Hematopoietic multipotent progenitor cell treated with erythropoietin and hydrocortisone succinate and interleukin-3 and kit ligand, for 6 days (in vitro differentiated cells): ENCODE results near the gene BRD3.
"Not testable (repeated sequence)": the region's sequence is repeated elsewhere in the genome, so short reads cannot be mapped to it uniquely, and the experiment has no call there.

ENCODE experiments used
- DNase-seq: peaks from one replicate; pipeline ENCODE4 v3.0.0-alpha.2; 2015

The BRD3 gene

GRCh38 chr9:134067904-134068743 is at the start of gene BRD3:
BRD3 (minus strand) TSS chr9:134068026; CDS start chr9:134053477, 14,549 bp downstream.
- DNase-seq, result peak; percentile 93

- no peak for DNase-seq
Observed at GRCh38 chr9:134112561-134112960, 44.7 kb upstream of the BRD3 start.

GRCh38 chr9:134111064-134111463 is 43.2 kb upstream of the BRD3 start:
- DNase-seq, result no peak

- DNase-seq, result no peak
Observed at GRCh38 chr9:134103391-134103998, 35.7 kb upstream of the BRD3 start.

- DNase-seq, result no peak
Observed at GRCh38 chr9:134101623-134102149, 33.9 kb upstream of the BRD3 start.

GRCh38 chr9:134101133-134101532 is 33.3 kb upstream of the BRD3 start:
- DNase-seq, result not testable (repeated sequence)

- no peak for DNase-seq
Observed at GRCh38 chr9:134100040-134100439, 32.2 kb upstream of the BRD3 start.

GRCh38 chr9:134099123-134099761 is 31.4 kb upstream of the BRD3 start:
- peak; percentile 78 for DNase-seq

- DNase-seq, result no peak
Observed at GRCh38 chr9:134089972-134090371, 22.1 kb upstream of the BRD3 start.

GRCh38 chr9:134088063-134088725 is 20.4 kb upstream of the BRD3 start:
- DNase-seq, result no peak

- DNase-seq, result no peak
Observed at GRCh38 chr9:134085674-134086073, 17.8 kb upstream of the BRD3 start.

GRCh38 chr9:134083451-134083850 is 15.6 kb upstream of the BRD3 start:
- no peak for DNase-seq

GRCh38 chr9:134076644-134077043 is 8.8 kb upstream of the BRD3 start:
- no peak for DNase-seq

- DNase-seq, result not testable (repeated sequence)
Observed at GRCh38 chr9:134075689-134076088, 7.9 kb upstream of the BRD3 start.

- DNase-seq, result no peak
Observed at GRCh38 chr9:134073500-134073899, 5.7 kb upstream of the BRD3 start.

- not testable (repeated sequence) for DNase-seq
Observed at GRCh38 chr9:134072683-134073082, 4.9 kb upstream of the BRD3 start.

GRCh38 chr9:134071149-134071548 is 3.3 kb upstream of the BRD3 start:
- DNase-seq, result no peak

- DNase-seq, result no peak
Observed at GRCh38 chr9:134069480-134070399, 1.9 kb upstream of the BRD3 start.

- no peak for DNase-seq
Observed at GRCh38 chr9:134068744-134069479, 1.1 kb upstream of the BRD3 start.

GRCh38 chr9:134066913-134067851 is 644 bp downstream of the BRD3 start:
- DNase-seq, result peak; percentile 49
